HEK293T (cell line): ENCODE data around the gene CASKIN2.

ENCODE experiments used
- CTCF ChIA-PET: fragments of 350-600 bp; formaldehyde crosslinking; extraction: SDS; loops from one replicate; lab custom pipeline; 2021; ENCODE audit warnings: antibody characterized with exemption, inconsistent platforms; lab: Yijun Ruan, JAX
- POLR2A ChIA-PET: fragments of 350-600 bp; formaldehyde crosslinking; extraction: SDS; loops from one replicate; lab custom pipeline; 2020; ENCODE audit warnings: antibody characterized with exemption, inconsistent platforms; lab: Yijun Ruan, JAX
- DNase-seq: peaks from one replicate; pipeline ENCODE4 v3.0.0; 2012; ENCODE audit warnings: mixed read lengths; ENCODE audit errors: extremely low spot score
- ARNT ChIP-seq: fragments of 450-650 bp; IDR thresholded peaks from 2 replicates; pipeline ENCODE4 v1.6.1; 2017; ENCODE audit warnings: mild to moderate bottlenecking
- BHLHE40 ChIP-seq: fragments of 450-650 bp; IDR thresholded peaks from 2 replicates; pipeline ENCODE4 v1.6.1; 2016; ENCODE audit warnings: mild to moderate bottlenecking, moderate library complexity, borderline replicate concordance
- CTBP1 ChIP-seq: fragments of 450-650 bp; IDR thresholded peaks from 2 replicates; pipeline ENCODE4 v1.6.1; 2016; ENCODE audit warnings: borderline replicate concordance
- ELF4 ChIP-seq: fragments of 450-650 bp; IDR thresholded peaks from 2 replicates; pipeline ENCODE4 v1.6.1; 2017; ENCODE audit warnings: antibody characterized with exemption
- FOXA1 ChIP-seq: fragments of 450-650 bp; IDR thresholded peaks from 2 replicates; pipeline ENCODE4 v1.6.1; 2016; ENCODE audit warnings: mild to moderate bottlenecking
- FOXK2 ChIP-seq: fragments of 450-650 bp; IDR thresholded peaks from 2 replicates; pipeline ENCODE4 v1.6.1; 2016; ENCODE audit warnings: mild to moderate bottlenecking
- FOXM1 ChIP-seq: fragments of 450-650 bp; IDR thresholded peaks from 2 replicates; pipeline ENCODE4 v1.6.1; 2017; ENCODE audit warnings: mild to moderate bottlenecking, borderline replicate concordance
- HDGF ChIP-seq: fragments of 450-650 bp; IDR thresholded peaks from 2 replicates; pipeline ENCODE4 v1.6.1; 2017; ENCODE audit warnings: antibody characterized with exemption, borderline replicate concordance
- L3MBTL2 ChIP-seq: fragments of 450-650 bp; conservative IDR thresholded peaks from 2 replicates; pipeline ENCODE4 v1.6.1; 2016; ENCODE audit warnings: mild to moderate bottlenecking
- LEF1 ChIP-seq: fragments of 450-650 bp; IDR thresholded peaks from 2 replicates; pipeline ENCODE4 v1.6.1; 2017; ENCODE audit warnings: mild to moderate bottlenecking, borderline replicate concordance
- NFRKB ChIP-seq: fragments of 450-650 bp; IDR thresholded peaks from 2 replicates; pipeline ENCODE4 v1.6.1; 2016; ENCODE audit warnings: mild to moderate bottlenecking, moderate library complexity
- PKNOX1 ChIP-seq: fragments of 450-650 bp; IDR thresholded peaks from 2 replicates; pipeline ENCODE4 v1.6.1; 2016
- SP1 ChIP-seq: fragments of 450-650 bp; IDR thresholded peaks from 2 replicates; pipeline ENCODE4 v1.6.1; 2017
- SUZ12 ChIP-seq: fragments of 450-650 bp; IDR thresholded peaks from 2 replicates; pipeline ENCODE4 v1.6.1; 2016; ENCODE audit warnings: mild to moderate bottlenecking
- TARDBP ChIP-seq: fragments of 450-650 bp; IDR thresholded peaks from 2 replicates; pipeline ENCODE4 v1.6.1; 2016
- ZNF384 ChIP-seq: fragments of 450-650 bp; IDR thresholded peaks from 2 replicates; pipeline ENCODE4 v1.6.1; 2016

CASKIN2 gene

DNA sequence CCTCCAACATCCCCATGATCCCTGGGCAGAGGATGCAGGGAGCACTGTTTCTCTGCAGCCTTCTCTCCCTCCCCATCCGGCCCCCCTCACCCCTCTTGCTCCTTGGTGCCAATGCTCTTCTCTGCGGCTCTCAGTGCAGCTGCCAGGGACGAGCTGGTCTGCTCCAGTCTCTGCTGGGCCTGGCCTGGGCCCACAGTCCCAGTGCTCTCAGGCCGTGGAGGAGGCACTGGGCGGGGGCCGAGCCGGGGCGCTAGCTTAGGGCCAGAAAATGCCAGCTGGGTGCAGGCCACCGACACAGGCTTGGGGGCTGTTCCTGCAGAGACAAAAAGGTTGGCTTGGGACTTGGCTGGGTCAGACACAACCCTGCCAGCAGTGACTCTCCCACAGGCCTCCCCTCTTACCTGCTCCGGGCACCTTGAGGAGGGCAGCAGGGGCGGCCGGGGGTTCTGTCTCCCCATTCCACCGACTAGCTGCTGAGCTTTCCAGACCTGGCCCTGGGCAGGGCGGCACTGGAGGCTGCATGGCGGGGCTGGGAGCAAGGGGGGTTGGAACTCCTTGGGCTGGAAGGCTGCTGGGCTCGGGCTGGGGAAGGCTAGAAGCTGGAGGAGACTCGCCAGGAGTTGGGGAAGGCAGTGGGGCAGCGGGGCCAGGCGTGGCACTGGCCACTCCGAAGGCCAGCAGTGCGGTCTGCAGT is 13.8 kb downstream of the CASKIN2 start:
- TF ChIP-seq BHLHE40, result no peak
- no peak for TF ChIP-seq CTBP1
- no peak for TF ChIP-seq PKNOX1
- no peak for TF ChIP-seq FOXM1
- TF ChIP-seq ZNF384, result no peak
- TF ChIP-seq FOXA1, result no peak
- TF ChIP-seq SUZ12, result no peak
- TF ChIP-seq FOXK2, result no peak
- TF ChIP-seq HDGF, result no peak
- no peak for DNase-seq
- CTCF ChIA-PET, result no interaction called here
- POLR2A ChIA-PET, result interaction anchor here (0.6 to 1.1 kb wide), 2 partner anchors 13 to 519 kb away, joined by 3 read pairs; no protein-coding TSS in a partner anchor

DNA sequence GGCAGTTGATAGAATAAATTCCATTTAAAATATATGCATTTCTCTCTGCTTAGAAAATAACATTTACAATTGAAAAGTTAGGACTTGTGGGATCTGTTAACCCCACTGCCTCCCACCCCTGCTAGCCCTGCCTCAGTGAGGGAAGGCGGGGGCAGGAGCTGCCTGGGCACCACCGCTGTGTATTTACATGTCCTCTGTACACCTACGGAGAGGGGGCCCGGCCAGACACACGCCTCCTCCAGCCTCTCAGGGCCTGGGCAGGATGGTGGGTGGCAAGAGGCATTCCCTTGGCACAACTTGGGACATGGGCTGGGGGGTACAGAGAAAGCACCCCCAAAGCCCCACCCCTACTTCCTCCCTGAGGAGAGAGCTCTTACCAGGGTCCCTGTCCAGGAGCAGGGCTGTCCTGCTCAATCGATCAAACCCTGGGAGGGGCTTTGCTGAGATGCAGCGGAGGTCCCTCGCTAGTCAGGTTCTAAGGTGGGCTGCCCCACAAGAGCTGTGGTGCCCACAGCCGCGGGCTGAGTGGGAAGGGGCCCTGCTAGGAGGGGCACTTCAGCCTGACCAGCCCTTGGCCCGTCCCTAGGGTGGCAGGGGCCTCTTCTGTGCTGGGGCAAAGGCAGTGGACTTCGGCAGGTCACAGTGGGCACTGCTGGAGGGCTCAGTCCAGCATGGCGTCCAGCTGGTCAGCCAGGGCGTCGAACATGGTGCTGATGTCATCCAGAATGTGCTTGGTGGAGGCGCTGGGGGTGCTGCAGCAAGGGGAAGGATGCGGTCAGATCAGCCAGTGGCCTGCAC is 14.7 kb downstream of the CASKIN2 start:
- TF ChIP-seq NFRKB, result no peak
- TF ChIP-seq FOXK2, result no peak
- TF ChIP-seq L3MBTL2, result no peak
- no peak for TF ChIP-seq SP1
- TF ChIP-seq ELF4, result no peak
- no peak for TF ChIP-seq ARNT
- no peak for TF ChIP-seq SUZ12
- no peak for TF ChIP-seq FOXA1
- no peak for TF ChIP-seq CTBP1
- ChIA-PET CTCF (no interaction called here), POLR2A (no interaction called here)
- DNase-seq, result no peak

DNA sequence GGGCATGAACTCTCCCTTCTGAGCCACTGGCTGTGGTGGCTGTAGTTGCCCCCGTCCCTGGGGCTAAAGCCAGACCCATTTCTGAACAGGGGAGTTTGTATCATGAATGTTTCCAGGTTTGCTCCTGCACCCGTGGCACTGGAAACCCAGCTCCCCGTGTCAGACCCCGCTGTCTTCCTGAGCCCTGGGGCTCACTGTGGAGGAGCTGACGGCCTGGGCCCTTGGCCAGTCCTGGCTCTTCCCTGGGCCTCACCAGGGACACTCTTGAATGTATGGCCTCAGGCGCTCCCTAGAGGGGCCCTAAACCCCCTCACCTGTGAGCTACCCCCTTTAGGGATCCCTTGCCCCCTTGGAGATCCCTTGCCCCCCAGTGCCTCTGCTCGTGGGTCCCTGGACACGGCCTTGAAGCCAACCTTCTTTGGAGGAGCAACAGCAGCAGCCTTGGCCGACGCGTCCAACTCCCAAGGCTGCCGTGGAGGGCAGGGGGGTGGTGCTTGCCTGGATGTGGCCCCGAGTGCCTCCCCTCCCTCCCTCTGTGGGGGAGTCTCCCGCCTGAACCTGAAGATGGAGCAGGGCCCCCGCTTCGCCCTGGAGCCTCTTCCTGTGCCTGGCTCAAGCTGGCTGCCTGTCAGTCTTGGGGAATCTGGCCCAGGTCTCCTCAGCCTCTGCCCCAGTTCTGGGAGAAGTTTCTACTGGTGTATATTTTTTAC is 15.9 kb downstream of the CASKIN2 start:
- CTCF ChIA-PET, result interaction anchor here (0.8 kb wide), 1 partner anchor 9 kb away, joined by 3 read pairs; no protein-coding TSS in a partner anchor
- POLR2A ChIA-PET, result interaction anchor here (0.5 to 0.9 kb wide), 4 partner anchors 28 to 280 kb away, joined by 3 to 5 read pairs (median 3); partner anchors contain the start of genes MIF4GD and TMEM94
- TF ChIP-seq ZNF384 (no peak), BHLHE40 (no peak), SUZ12 (no peak), CTBP1 (no peak), TARDBP (no peak), FOXM1 (no peak), NFRKB (no peak), SP1 (no peak), LEF1 (no peak), FOXK2 (no peak), L3MBTL2 (no peak), FOXA1 (no peak), HDGF (no peak)
- no peak for DNase-seq

- DNase-seq, result no peak
- TF ChIP-seq FOXA1 (no peak), PKNOX1 (no peak), ELF4 (no peak), LEF1 (no peak), FOXK2 (no peak), BHLHE40 (no peak), CTBP1 (no peak), ARNT (no peak), L3MBTL2 (no peak), HDGF (no peak), SP1 (no peak), TARDBP (no peak), NFRKB (no peak), ZNF384 (no peak), SUZ12 (no peak), FOXM1 (no peak)
- ChIA-PET POLR2A (interaction anchor here (0.6 to 1.2 kb wide), 4 partner anchors 27 to 281 kb away, joined by 3 to 5 read pairs (median 4); partner anchors contain the start of genes LLGL2 and TMEM94), CTCF (interaction anchor here (0.8 kb wide), 1 partner anchor 10 kb away, joined by 3 read pairs; no protein-coding TSS in a partner anchor)
These were observed 16.6 kb downstream of the CASKIN2 start for GRCh38 chr17:75498726-75499213.

- DNase-seq, result no peak
- TF ChIP-seq PKNOX1, result no peak
- ChIA-PET POLR2A (interaction anchor here (0.9 to 1.2 kb wide), 3 partner anchors 27 to 42 kb away, joined by 3 to 5 read pairs (median 4); partner anchors contain the start of genes LLGL2 and TMEM94), CTCF (no interaction called here)
These were observed 17.2 kb downstream of the CASKIN2 start for GRCh38 chr17:75498039-75498725.
